Astrocyte (in vitro differentiated cells and primary cell): ENCODE data around the gene DTNB.

Source experiments
- EZH2 ChIP-seq: IDR thresholded peaks from 2 replicates; pipeline ENCODE4 v1.6.1; 2012; ENCODE audit warnings: mild to moderate bottlenecking, low read length, inconsistent platforms; ENCODE audit not compliant: insufficient read depth
- TF ChIP-seq, protein P1 (sequence below): IDR thresholded peaks from 2 replicates; pipeline ENCODE4 v1.5.1; 2011; ENCODE audit warnings: low read depth, mild to moderate bottlenecking, inconsistent platforms, low read length, moderate library complexity; ENCODE audit not compliant: insufficient read depth

DNA sequence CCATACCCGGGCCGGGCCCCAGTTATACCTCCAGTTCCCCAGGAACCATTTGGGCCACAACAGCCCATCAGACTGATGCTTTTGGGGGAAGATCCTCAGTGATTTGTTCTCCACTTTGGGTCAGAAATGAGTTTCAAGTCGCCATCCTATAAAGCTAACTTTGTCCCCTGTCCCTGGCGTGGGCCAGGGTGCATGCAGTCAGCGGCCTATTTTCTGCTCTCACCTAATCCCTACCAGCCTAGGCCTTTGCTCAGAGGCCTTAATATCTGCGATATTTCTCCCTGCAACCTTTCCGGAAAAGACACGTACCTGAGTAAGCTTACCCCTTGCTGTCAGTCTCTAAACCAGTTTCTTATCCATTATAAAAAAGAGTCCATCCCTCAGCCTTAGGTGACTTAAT is 338.9 kb downstream of the DTNB start:
- TF ChIP-seq, protein P1, sequence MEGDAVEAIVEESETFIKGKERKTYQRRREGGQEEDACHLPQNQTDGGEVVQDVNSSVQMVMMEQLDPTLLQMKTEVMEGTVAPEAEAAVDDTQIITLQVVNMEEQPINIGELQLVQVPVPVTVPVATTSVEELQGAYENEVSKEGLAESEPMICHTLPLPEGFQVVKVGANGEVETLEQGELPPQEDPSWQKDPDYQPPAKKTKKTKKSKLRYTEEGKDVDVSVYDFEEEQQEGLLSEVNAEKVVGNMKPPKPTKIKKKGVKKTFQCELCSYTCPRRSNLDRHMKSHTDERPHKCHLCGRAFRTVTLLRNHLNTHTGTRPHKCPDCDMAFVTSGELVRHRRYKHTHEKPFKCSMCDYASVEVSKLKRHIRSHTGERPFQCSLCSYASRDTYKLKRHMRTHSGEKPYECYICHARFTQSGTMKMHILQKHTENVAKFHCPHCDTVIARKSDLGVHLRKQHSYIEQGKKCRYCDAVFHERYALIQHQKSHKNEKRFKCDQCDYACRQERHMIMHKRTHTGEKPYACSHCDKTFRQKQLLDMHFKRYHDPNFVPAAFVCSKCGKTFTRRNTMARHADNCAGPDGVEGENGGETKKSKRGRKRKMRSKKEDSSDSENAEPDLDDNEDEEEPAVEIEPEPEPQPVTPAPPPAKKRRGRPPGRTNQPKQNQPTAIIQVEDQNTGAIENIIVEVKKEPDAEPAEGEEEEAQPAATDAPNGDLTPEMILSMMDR, result no peak
- no peak for TF ChIP-seq EZH2
